HepG2 (cell line): ENCODE data around the gene INTS1. TPM values are rescaled to one million over a fixed set of nuclear protein-coding genes. Genes with fewer than 3 reads are reported as not detected.
A peak's percentile ranks its signal among the peaks of the same experiment; 100 is the strongest.

ENCODE experiments used
- ATM ChIP-seq: fragments of 450-650 bp; IDR thresholded peaks from 2 replicates; pipeline ENCODE4 v1.7.1; 2017; ENCODE audit warnings: mild to moderate bottlenecking, borderline replicate concordance
- ETV6 ChIP-seq: sonication (generic); formaldehyde crosslinking; conservative IDR thresholded peaks from 2 replicates; pipeline ENCODE4 v1.4.0; 2020; ENCODE audit warnings: missing genetic modification reagents
- HMGXB3 ChIP-seq: sonication (generic); formaldehyde crosslinking; IDR thresholded peaks from 2 replicates; pipeline ENCODE4 v1.4.0; 2020; ENCODE audit warnings: missing genetic modification reagents, borderline replicate concordance
- HOXA3 ChIP-seq: sonication (generic); formaldehyde crosslinking; IDR thresholded peaks from 2 replicates; pipeline ENCODE4 v1.5.0; 2020; ENCODE audit warnings: missing genetic modification reagents
- PITX1 ChIP-seq: sonication (generic); formaldehyde crosslinking; IDR thresholded peaks from 2 replicates; pipeline ENCODE4 v1.5.1; 2020; ENCODE audit warnings: mild to moderate bottlenecking, missing genetic modification reagents
- SOX5 ChIP-seq: IDR thresholded peaks from 2 replicates; pipeline ENCODE4 v1.6.1; 2016; ENCODE audit warnings: borderline replicate concordance
- YY1 ChIP-seq: IDR thresholded peaks from 2 replicates; pipeline ENCODE4 v1.6.1; 2011; ENCODE audit warnings: low read length, low read depth, moderate library complexity, mild to moderate bottlenecking; ENCODE audit not compliant: insufficient read depth, insufficient replicate concordance
- ZNF230 ChIP-seq: sonication (generic); formaldehyde crosslinking; IDR thresholded peaks from 2 replicates; pipeline ENCODE4 v1.4.0; 2020; ENCODE audit warnings: mild to moderate bottlenecking, missing genetic modification reagents
- ZNF687 ChIP-seq: sonication (generic); formaldehyde crosslinking; IDR thresholded peaks from 2 replicates; pipeline ENCODE4 v1.5.1; 2020; ENCODE audit warnings: mild to moderate bottlenecking, missing genetic modification reagents, moderate library complexity
- polyA plus RNA-seq, 8 experiments: library from polyadenylated mRNA; depleted of rRNA in 3 of 8; stranded (reverse) in 7 of 8; unstranded in 1 of 8; fragments of >200 nt; fragmentation: Illumina TruSeq in 4 of 8; extraction: Trizol in 4 of 8; gene quantifications; 2 replicates each; pipeline versions ENCODE4 v1.2.1 to v1.2.3, GENCODE V29; 2011 to 2016; ENCODE audit warnings: low read depth in 4 of 8, missing spikeins in 1 of 8, mixed read lengths in 1 of 8; ENCODE audit not compliant: insufficient read depth in 1 of 8
- total RNA-seq, 5 experiments: library from RNA; depleted of rRNA; stranded (reverse); fragments of >200 nt; fragmentation: Illumina TruSeq; extraction: Trizol; gene quantifications; 2 replicates each; pipeline ENCODE4 v1.2.3, GENCODE V29; 2016; ENCODE audit warnings: low read depth in 1 of 5
- TF ChIP-seq, protein P1 (sequence below): sonication (generic); formaldehyde crosslinking; IDR thresholded peaks from 2 replicates; pipeline ENCODE4 v1.4.0; 2020; ENCODE audit warnings: missing genetic modification reagents
- TF ChIP-seq, protein P2 (sequence below): sonication (generic); formaldehyde crosslinking; IDR thresholded peaks from 2 replicates; pipeline ENCODE4 v1.5.1; 2020; ENCODE audit warnings: mild to moderate bottlenecking, moderate library complexity, missing genetic modification reagents
- TF ChIP-seq, protein P3 (sequence below): fragments of 450-650 bp; IDR thresholded peaks from 2 replicates; pipeline ENCODE4 v1.6.1; 2016

The INTS1 gene
- total and polyA plus RNA-seq, 2 of the 13 experiments (the other 11 are each of a cell fraction or from before 2014, with no cell fraction given) = 13.7 to 29.0 TPM

DNA sequence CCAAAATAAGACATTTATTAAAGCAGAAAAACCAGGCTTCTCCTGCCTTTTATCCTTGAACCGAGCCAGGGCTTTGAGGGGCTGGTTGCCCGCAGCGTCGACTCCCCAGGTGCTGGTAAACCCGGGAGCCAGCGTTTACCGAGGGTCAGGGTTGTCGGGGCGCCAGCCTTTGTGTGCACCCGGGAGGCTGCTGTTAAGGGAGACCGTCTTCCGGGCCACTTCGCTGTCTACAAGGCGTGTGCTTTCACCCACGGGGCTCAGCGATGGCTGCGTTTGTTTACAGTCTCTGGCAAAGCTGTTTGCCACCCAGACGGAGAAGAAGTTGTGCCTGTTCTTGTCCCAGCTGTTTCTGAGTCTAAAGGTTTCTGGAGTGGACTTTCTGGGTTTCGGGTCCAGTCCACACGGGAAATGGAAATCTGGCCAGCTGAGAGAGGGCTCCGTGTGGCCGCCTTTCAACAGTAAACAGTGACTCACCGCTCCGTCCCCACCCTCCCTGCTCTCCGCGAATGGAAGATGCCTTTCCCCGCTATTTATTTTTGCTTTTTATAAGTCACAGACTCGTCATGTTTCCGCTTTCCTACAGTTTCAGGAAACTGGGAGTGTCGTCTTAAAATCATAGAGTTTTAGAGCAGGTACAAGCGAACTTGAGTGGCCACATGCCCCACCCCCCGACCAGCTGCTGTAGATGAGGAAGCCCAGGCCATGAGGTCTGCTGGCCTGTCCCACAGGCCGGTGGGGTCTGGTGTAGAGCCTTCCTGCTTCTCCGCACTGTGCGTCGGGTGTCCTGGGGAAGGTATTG, 28.5 kb upstream of the INTS1 start (continued):
- TF ChIP-seq, protein P1, sequence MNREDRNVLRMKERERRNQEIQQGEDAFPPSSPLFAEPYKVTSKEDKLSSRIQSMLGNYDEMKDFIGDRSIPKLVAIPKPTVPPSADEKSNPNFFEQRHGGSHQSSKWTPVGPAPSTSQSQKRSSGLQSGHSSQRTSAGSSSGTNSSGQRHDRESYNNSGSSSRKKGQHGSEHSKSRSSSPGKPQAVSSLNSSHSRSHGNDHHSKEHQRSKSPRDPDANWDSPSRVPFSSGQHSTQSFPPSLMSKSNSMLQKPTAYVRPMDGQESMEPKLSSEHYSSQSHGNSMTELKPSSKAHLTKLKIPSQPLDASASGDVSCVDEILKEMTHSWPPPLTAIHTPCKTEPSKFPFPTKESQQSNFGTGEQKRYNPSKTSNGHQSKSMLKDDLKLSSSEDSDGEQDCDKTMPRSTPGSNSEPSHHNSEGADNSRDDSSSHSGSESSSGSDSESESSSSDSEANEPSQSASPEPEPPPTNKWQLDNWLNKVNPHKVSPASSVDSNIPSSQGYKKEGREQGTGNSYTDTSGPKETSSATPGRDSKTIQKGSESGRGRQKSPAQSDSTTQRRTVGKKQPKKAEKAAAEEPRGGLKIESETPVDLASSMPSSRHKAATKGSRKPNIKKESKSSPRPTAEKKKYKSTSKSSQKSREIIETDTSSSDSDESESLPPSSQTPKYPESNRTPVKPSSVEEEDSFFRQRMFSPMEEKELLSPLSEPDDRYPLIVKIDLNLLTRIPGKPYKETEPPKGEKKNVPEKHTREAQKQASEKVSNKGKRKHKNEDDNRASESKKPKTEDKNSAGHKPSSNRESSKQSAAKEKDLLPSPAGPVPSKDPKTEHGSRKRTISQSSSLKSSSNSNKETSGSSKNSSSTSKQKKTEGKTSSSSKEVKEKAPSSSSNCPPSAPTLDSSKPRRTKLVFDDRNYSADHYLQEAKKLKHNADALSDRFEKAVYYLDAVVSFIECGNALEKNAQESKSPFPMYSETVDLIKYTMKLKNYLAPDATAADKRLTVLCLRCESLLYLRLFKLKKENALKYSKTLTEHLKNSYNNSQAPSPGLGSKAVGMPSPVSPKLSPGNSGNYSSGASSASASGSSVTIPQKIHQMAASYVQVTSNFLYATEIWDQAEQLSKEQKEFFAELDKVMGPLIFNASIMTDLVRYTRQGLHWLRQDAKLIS (CRISPR knock-in tag) = no peak
- no peak for TF ChIP-seq HMGXB3 (CRISPR knock-in tag)
- no peak for TF ChIP-seq ATM
- TF ChIP-seq, protein P2, sequence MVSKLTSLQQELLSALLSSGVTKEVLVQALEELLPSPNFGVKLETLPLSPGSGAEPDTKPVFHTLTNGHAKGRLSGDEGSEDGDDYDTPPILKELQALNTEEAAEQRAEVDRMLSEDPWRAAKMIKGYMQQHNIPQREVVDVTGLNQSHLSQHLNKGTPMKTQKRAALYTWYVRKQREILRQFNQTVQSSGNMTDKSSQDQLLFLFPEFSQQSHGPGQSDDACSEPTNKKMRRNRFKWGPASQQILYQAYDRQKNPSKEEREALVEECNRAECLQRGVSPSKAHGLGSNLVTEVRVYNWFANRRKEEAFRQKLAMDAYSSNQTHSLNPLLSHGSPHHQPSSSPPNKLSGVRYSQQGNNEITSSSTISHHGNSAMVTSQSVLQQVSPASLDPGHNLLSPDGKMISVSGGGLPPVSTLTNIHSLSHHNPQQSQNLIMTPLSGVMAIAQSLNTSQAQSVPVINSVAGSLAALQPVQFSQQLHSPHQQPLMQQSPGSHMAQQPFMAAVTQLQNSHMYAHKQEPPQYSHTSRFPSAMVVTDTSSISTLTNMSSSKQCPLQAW (CRISPR knock-in tag) = no peak; the same call in none of the 2 replicates
- TF ChIP-seq ZNF687 (CRISPR knock-in tag) = peak; percentile 72
- TF ChIP-seq ETV6 (CRISPR knock-in tag) = no peak
- TF ChIP-seq, protein P3, sequence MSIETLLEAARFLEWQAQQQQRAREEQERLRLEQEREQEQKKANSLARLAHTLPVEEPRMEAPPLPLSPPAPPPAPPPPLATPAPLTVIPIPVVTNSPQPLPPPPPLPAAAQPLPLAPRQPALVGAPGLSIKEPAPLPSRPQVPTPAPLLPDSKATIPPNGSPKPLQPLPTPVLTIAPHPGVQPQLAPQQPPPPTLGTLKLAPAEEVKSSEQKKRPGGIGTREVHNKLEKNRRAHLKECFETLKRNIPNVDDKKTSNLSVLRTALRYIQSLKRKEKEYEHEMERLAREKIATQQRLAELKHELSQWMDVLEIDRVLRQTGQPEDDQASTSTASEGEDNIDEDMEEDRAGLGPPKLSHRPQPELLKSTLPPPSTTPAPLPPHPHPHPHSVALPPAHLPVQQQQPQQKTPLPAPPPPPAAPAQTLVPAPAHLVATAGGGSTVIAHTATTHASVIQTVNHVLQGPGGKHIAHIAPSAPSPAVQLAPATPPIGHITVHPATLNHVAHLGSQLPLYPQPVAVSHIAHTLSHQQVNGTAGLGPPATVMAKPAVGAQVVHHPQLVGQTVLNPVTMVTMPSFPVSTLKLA = peak; percentile 45
- no peak for TF ChIP-seq ZNF230 (CRISPR knock-in tag)
- TF ChIP-seq PITX1 (CRISPR knock-in tag) = no peak
- TF ChIP-seq HOXA3 = peak; percentile 27; the same call in 1 of the 2 replicates
- TF ChIP-seq YY1 = peak; percentile 15
- TF ChIP-seq SOX5 = peak; percentile 42; the same call in 1 of the 2 replicates
